ENCODE measurements around the gene GPSM3.

Gene GPSM3

DNA sequence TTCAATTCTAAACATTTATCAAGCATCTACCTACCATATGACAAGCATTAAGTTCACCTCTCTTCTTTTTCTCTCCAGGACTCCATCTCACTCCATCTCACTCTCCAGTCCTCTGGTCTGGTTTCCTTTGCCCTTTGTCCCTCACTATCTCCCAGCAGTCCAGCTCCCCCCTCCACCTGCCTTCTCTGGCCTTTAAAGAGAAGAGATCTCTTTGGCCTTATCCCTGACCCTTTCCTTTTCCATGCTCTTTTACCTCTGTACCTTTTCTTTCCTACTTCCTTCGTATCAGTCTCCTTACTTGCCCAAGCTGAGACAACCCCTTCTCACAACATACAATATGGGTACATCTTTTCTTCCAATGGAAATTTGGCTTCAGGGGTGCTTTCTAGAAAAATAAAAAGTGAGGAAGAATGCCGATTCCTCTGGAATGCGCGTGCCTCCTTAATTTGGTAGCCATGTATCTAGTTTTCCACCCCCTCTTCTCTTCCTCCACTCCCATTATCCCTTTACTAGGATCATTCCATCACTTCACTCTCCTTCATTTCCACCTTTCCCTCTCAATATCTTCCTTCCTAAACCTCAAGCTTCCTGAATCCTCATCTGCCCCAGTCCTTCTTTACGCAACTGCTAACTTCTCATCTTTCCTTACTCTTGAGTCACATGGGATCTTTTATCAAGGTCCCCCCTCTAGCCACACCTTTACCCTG is 15.8 kb downstream of the GPSM3 start:
- peak overlapping the region; percentile 17 to 91; a peak in 3 of 4 replicates for H3K4me3 ChIP-seq (ENCODE audit: low read depth in 1 of 2, low read length in 2 of 2)
- H3K27ac ChIP-seq (ENCODE audit: low read length): peak overlapping the region; percentile 93
- H3K4me2 ChIP-seq (ENCODE audit: insufficient read depth, low read length): peak overlapping the region; percentile 75
- H3K4me1 ChIP-seq (ENCODE audit: insufficient read depth, low read length): peaks cover 53% of the 10 kb centered on the region
- H3K79me2 ChIP-seq (ENCODE audit: insufficient read depth, low read length): peaks cover 47% of the 10 kb centered on the region
- H3K9ac ChIP-seq (ENCODE audit: low read depth, low read length): peak overlapping the region; percentile 92
- H3K9me3 ChIP-seq (ENCODE audit: insufficient read depth, low read length, severe bottlenecking): no peaks in the 10 kb centered on the region
- no peaks in the 10 kb centered on the region for H4K20me1 ChIP-seq (ENCODE audit: insufficient read depth, low read length)
- TF ChIP-seq, protein P1, sequence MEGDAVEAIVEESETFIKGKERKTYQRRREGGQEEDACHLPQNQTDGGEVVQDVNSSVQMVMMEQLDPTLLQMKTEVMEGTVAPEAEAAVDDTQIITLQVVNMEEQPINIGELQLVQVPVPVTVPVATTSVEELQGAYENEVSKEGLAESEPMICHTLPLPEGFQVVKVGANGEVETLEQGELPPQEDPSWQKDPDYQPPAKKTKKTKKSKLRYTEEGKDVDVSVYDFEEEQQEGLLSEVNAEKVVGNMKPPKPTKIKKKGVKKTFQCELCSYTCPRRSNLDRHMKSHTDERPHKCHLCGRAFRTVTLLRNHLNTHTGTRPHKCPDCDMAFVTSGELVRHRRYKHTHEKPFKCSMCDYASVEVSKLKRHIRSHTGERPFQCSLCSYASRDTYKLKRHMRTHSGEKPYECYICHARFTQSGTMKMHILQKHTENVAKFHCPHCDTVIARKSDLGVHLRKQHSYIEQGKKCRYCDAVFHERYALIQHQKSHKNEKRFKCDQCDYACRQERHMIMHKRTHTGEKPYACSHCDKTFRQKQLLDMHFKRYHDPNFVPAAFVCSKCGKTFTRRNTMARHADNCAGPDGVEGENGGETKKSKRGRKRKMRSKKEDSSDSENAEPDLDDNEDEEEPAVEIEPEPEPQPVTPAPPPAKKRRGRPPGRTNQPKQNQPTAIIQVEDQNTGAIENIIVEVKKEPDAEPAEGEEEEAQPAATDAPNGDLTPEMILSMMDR (IDR thresholded peaks at IDR 0.05; ENCODE audit: borderline replicate concordance, extremely low read depth, low read length, poor library complexity, severe bottlenecking): no peak
- TF ChIP-seq EZH2 (IDR thresholded peaks at IDR 0.05; ENCODE audit: borderline replicate concordance, low read depth, low read length, severe bottlenecking): no peak
- H3K36me3 ChIP-seq (ENCODE audit: insufficient read depth, low read length): peaks cover 22% of the 10 kb centered on the region
- H3K27me3 ChIP-seq (ENCODE audit: insufficient read depth, low read length, poor library complexity): no peaks in the 10 kb centered on the region
- ATAC-seq (ENCODE audit: insufficient read depth, low read depth) (no peak), DNase-seq (no peak)
- peak overlapping the region; percentile 73 for H2AFZ ChIP-seq (ENCODE audit: low read depth, low read length)

- H3K4me2 ChIP-seq (ENCODE audit: insufficient read depth, low read length): peak within 1 kb of the TSS; percentile 75
- DNase-seq: peak; percentile 99
- peak within 1 kb of the TSS; percentile 86 for H2AFZ ChIP-seq (ENCODE audit: low read depth, low read length)
- peak within 1 kb of the TSS; percentile 92 for H3K9ac ChIP-seq (ENCODE audit: low read depth, low read length)
- H4K20me1 ChIP-seq (ENCODE audit: insufficient read depth, low read length): no peaks in the 10 kb centered on the region
- no peaks in the 10 kb centered on the region for H3K27me3 ChIP-seq (ENCODE audit: insufficient read depth, low read length, poor library complexity)
- H3K36me3 ChIP-seq (ENCODE audit: insufficient read depth, low read length): peaks cover 19% of the 10 kb centered on the region
- peak within 1 kb of the TSS; percentile 93 for H3K27ac ChIP-seq (ENCODE audit: low read length)
- peaks cover 49% of the 10 kb centered on the region for H3K4me1 ChIP-seq (ENCODE audit: insufficient read depth, low read length)
- H3K79me2 ChIP-seq (ENCODE audit: insufficient read depth, low read length): peaks cover 47% of the 10 kb centered on the region
- H3K9me3 ChIP-seq (ENCODE audit: insufficient read depth, low read length, severe bottlenecking): no peaks in the 10 kb centered on the region
- ATAC-seq (ENCODE audit: insufficient read depth, low read depth): peak; percentile 66
- peak within 1 kb of the TSS; percentile 91 for H3K4me3 ChIP-seq (ENCODE audit: low read depth in 1 of 2, low read length in 2 of 2)
- TF ChIP-seq, protein P1 (IDR thresholded peaks at IDR 0.05; ENCODE audit: borderline replicate concordance, extremely low read depth, low read length, poor library complexity, severe bottlenecking): no peak
- TF ChIP-seq EZH2 (IDR thresholded peaks at IDR 0.05; ENCODE audit: borderline replicate concordance, low read depth, low read length, severe bottlenecking): no peak
These were observed 16.6 kb downstream of the GPSM3 start, which contains the start of gene AGPAT1 for GRCh38 chr6:32175711-32176475. Gene AGPAT1, minus strand, starts transcription at chr6:32176084. Its CDS starts 4,588 bp downstream, at chr6:32171496.

DNA sequence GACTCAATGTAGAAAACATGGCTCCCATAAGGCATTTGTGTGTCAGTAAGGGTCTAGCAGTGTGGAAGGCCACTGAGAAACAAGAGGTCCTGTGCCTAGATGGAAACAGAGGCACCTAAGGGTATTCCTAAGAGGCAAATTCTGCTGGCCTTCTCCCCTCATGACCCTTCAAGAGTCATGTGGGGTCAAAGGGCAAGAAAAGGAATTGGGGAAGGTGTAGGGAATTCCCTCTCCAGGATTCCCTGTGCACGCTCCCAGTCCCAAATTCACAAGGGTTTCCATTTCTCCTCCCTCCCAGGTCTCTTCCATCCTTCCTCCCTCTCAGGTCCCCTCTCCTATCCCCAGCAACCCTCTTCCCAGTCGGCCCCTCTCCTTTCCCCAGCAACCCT is 17.1 kb downstream of the GPSM3 start:
- no peak for ATAC-seq (ENCODE audit: insufficient read depth, low read depth)
- Histone ChIP-seq H3K4me3 (ENCODE audit: low read depth in 1 of 2, low read length in 2 of 2) (peak overlapping the region; percentile 91), H3K79me2 (ENCODE audit: insufficient read depth, low read length) (peaks cover 47% of the 10 kb centered on the region)

More for the DNA sequence above, 17.1 kb downstream of the GPSM3 start:
- DNase-seq: no peak
- Histone ChIP-seq H3K27ac (ENCODE audit: low read length) (peak overlapping the region; percentile 84), H3K9me3 (ENCODE audit: insufficient read depth, low read length, severe bottlenecking) (no peaks in the 10 kb centered on the region), H3K36me3 (ENCODE audit: insufficient read depth, low read length) (peaks cover 21% of the 10 kb centered on the region), H3K4me2 (ENCODE audit: insufficient read depth, low read length) (peak overlapping the region; percentile 75), H4K20me1 (ENCODE audit: insufficient read depth, low read length) (no peaks in the 10 kb centered on the region), H3K9ac (ENCODE audit: low read depth, low read length) (peak overlapping the region; percentile 92), H3K27me3 (ENCODE audit: insufficient read depth, low read length, poor library complexity) (no peaks in the 10 kb centered on the region), H3K4me1 (ENCODE audit: insufficient read depth, low read length) (peaks cover 49% of the 10 kb centered on the region), H2AFZ (ENCODE audit: low read depth, low read length) (peak overlapping the region; percentile 86)
- TF ChIP-seq, protein P1 (IDR thresholded peaks at IDR 0.05; ENCODE audit: borderline replicate concordance, extremely low read depth, low read length, poor library complexity, severe bottlenecking): no peak
- no peak for TF ChIP-seq EZH2 (IDR thresholded peaks at IDR 0.05; ENCODE audit: borderline replicate concordance, low read depth, low read length, severe bottlenecking)

All from DND-41 (cell line).